HUES48 (cell line): ENCODE results near the gene CD300H.

ENCODE experiments used
- H3K27ac ChIP-seq: one replicate; pipeline ENCODE4 v1.7.0; 2013; ENCODE audit warnings: low read depth, low read length, inconsistent platforms
- H3K27me3 ChIP-seq: 2 replicates; pipeline ENCODE4 v1.6.1; 2013; ENCODE audit warnings: mild to moderate bottlenecking, low read length; ENCODE audit not compliant: control insufficient read depth, insufficient read depth
- H3K36me3 ChIP-seq: 2 replicates; pipeline ENCODE4 v1.6.1; 2013; ENCODE audit warnings: low read length; ENCODE audit not compliant: control insufficient read depth, insufficient read depth
- H3K4me1 ChIP-seq: 2 replicates; pipeline ENCODE4 v1.6.1; 2013; ENCODE audit warnings: mild to moderate bottlenecking, low read length; ENCODE audit not compliant: control insufficient read depth, insufficient read depth
- H3K4me3 ChIP-seq: 2 replicates; pipeline ENCODE4 v1.5.1; 2013; ENCODE audit warnings: mild to moderate bottlenecking, low read depth, low read length
- H3K9ac ChIP-seq: 2 replicates; pipeline ENCODE4 v1.6.1; 2013; ENCODE audit warnings: mild to moderate bottlenecking, low read depth, low read length, moderate library complexity
- H3K9me3 ChIP-seq: 2 replicates; pipeline ENCODE4 v1.6.1; 2013; ENCODE audit warnings: low read length; ENCODE audit not compliant: control insufficient read depth, insufficient read depth

Gene CD300H

DNA sequence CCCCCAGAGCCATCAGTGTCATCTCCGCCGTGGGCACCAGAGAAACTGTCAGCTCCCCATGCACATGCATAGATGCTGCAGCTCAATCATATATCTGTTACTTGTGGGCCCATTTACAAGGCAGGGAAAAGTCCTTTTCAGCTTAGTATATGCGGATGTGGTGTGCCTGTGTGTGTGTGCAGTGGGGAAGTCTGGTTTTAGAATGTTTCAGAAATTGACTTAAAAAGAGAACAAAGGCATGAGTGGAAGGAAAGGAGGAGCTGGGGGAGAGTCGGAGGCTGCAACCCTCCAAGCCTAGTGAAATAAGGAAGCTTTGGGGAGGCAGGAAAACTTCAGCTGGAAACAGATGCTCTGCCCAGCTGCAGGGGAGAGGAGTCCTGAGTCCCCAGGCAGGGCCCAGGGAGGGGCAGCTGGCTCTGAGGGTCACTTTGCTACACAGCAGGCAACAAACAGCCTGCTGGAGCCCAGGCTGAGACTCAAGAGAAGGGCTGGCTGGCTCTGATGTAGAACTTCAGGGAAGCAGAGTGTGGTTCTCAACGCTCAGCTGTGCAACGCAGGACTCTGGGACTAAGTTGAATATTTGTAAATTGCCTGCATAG, 35.8 kb upstream of the CD300H start:
- Histone ChIP-seq H3K9me3 (no peaks in the 10 kb centered on the region), H3K27ac (no peak overlapping the region), H3K27me3 (no peaks in the 10 kb centered on the region; the same call in none of the 2 replicates), H3K4me1 (0 out of 2 replicates have a peak, but pooled peaks cover 8% of the 10 kb centered on the region), H3K4me3 (no peak overlapping the region), H3K9ac (no peak overlapping the region), H3K36me3 (no peaks in the 10 kb centered on the region)

DNA sequence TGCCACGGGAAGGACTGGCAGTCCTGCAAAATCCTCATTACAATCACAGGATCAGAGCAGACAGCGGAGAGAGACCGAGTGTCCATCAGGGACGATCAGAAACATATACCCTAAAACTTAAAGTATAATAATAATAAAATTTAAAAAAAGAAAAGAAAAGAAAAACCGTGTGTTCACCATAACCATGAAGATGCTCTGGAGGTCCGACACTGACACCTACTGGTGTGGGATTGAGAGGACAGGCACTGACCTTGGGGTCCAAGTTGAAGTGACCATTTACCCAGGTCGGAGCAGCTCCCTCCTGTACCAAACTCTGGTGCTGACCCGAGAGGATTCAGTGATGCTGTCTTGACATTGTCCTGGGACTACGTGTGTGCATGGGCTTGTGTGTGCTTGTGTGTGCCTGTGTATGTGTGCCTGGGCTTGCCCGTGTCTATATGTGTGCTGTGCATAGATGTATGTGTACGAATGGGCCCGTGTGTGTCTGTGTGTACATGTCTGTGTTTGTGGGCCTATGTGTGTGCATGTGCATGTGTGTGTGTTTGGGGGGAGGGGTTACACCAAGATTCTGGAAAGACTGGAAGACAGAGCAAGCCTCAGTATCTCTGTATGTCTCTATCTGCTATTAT, 34.7 kb upstream of the CD300H start:
- Histone ChIP-seq H3K27ac (no peak overlapping the region), H3K9me3 (no peaks in the 10 kb centered on the region), H3K4me3 (no peak overlapping the region), H3K36me3 (no peaks in the 10 kb centered on the region), H3K27me3 (no peaks in the 10 kb centered on the region; the same call in 1 of the 2 replicates), H3K4me1 (0 out of 2 replicates have a peak, but pooled peaks cover 8% of the 10 kb centered on the region), H3K9ac (no peak overlapping the region)

DNA sequence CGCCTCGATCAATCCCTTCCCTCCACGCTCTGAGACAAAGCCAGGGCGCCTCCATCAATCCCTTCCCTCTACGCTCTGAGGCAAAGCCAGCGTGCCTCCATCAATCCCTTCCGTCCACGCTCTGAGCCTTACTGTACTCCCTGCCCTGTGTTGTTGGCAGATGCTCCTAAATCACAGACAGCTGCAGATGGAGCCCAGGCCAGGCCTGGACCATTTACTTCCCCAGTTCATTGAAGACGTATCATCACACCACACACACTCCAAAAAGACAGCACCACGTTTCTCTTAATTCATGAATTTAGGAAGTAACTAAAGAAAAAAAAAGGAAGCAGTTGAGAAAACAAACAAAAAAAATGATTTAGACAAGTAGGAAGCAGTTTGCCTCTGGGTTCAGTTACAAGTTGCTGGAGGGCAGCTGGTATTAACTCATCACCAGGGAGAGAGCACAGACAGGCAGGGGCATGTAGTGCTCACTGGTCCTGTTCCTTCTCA, 32.2 kb upstream of the CD300H start:
- 0 out of 2 replicates have a peak, but pooled peaks cover 8% of the 10 kb centered on the region for H3K4me1 ChIP-seq
- H3K27me3 ChIP-seq, result no peaks in the 10 kb centered on the region; the same call in 1 of the 2 replicates
- H3K27ac ChIP-seq, result no peak overlapping the region
- no peaks in the 10 kb centered on the region for H3K9me3 ChIP-seq
- no peak overlapping the region for H3K9ac ChIP-seq
- H3K36me3 ChIP-seq, result no peaks in the 10 kb centered on the region
- H3K4me3 ChIP-seq, result no peak overlapping the region

DNA sequence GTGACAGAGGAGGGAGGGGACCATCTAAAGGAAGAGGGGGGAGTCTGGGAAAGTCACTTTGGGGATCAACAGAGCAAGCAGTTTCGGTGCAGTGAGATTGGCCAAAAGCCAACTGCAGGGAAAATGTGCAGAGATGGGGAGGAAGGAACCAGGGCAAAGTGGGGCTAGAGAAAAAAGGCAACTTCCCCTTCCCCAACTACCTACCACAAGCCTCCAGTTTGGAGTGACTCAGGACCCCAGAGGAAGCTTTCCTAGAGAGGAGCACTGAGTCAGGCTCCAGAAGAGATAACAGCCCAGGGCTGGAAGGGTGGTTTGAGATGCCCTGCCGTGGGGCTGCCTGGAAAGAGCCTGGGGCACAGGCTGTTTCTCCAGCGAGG, 31.7 kb upstream of the CD300H start:
- 0 out of 2 replicates have a peak, but pooled peaks cover 8% of the 10 kb centered on the region for H3K4me1 ChIP-seq
- no peaks in the 10 kb centered on the region; the same call in 1 of the 2 replicates for H3K27me3 ChIP-seq
- H3K9ac ChIP-seq, result no peak overlapping the region
- H3K9me3 ChIP-seq, result no peaks in the 10 kb centered on the region
- no peaks in the 10 kb centered on the region for H3K36me3 ChIP-seq
- no peak overlapping the region for H3K27ac ChIP-seq
- no peak overlapping the region for H3K4me3 ChIP-seq

DNA sequence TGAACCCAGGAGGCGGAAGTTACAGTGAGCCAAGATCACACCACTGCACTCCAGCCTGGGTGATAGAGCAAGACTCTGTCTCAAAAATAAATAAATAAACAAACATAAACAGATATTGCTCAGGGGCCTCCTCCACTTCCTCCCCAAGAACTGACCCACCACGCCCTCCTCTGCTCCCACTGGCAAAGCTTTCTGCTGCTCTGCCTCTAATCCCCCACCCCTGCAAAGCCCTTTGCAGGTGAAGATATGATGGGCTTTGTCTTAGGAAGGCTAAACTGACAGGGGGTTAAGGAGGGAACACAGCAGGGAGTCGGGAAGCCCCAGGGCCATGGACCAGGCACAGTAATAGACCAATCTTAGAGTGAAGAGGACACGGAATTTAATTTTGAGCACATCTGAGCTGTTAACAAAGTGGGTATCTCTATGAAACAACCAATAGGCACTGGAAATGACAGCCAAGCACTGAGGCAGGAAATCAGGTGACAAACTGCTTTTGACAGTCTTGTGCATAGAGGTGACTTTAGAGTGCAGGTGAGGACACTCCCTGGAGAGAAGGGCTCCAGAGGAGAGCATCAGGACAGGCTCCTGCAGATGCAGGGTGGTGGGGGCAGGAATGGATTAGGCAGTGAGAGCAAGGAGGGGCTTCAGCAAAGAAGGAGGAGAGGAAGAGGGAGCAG, 31.2 kb upstream of the CD300H start:
- Histone ChIP-seq H3K27me3 (no peaks in the 10 kb centered on the region; the same call in 1 of the 2 replicates), H3K36me3 (no peaks in the 10 kb centered on the region), H3K4me3 (no peak overlapping the region), H3K4me1 (0 out of 2 replicates have a peak, but pooled peaks cover 8% of the 10 kb centered on the region), H3K27ac (no peak overlapping the region), H3K9me3 (no peaks in the 10 kb centered on the region), H3K9ac (no peak overlapping the region)

DNA sequence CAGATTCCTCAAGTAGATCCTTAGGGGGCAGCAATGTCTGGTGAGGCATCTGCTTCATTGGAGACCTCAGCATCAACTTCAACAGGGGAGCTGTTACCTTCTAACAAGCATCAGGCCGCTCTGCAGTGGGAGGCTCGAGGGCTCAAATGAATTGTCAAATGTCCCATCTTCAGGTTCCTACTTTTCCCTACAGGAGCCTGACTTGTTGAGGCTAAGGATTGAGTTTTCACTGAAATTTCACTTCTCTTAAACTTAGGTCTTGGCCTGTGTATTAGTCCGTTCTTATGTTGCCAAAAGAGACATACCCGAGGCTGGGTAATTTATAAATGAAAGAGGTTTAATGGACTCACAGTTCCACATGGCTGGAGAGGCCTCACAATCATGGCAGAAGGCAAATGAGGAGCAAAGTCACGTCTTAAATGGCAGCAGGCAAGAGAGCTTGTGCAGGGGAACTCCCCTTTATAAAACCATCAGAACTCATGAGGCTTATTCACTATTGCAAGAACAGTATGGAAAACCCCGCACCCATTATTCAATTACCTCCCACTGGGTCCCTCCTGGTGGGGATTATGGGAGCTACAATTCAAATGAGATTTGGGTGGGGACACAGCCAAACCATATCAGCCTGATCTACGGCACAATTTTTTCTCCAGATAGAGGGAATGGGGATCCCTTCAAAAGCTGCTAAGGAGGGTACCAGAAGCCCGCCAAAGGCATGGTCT, 29.9 kb upstream of the CD300H start:
- Histone ChIP-seq H3K9me3 (no peaks in the 10 kb centered on the region), H3K9ac (no peak overlapping the region), H3K36me3 (no peaks in the 10 kb centered on the region), H3K27ac (no peak overlapping the region), H3K27me3 (no peaks in the 10 kb centered on the region; the same call in 1 of the 2 replicates), H3K4me3 (no peak overlapping the region), H3K4me1 (0 out of 2 replicates have a peak, but pooled peaks cover 8% of the 10 kb centered on the region)

DNA sequence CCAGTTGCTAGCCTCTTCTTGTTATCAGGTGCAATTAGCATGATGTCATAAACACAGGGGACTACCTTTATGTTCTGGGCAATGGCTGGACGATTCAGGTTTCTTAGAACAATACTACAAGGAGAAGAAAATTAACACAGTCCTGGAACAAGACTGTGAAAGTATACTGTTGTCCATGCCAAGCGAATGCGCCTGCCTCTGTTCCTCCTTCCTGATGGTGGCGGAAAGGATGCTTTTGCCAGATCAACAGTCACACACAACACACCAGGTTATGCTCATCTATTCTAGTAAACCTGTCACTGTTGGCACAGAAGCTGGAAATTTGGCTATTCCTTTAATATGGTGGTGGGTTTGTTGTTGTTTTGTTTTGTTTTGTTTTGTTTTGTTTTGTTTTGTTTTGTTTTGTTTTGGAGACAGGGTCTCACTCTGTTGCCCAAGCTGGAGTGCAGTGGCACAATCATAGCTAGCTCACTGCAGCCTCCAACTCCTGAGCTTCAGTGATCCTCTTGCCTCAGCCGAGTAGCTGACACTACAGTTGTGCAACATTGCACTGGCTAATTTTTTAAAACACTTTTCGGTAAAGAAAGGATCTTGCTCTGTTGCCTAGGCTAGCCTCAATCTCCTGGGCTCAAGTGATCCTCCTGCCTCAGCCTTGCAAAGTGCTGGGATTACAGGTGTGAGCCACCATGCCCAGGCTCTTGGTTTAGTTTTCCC, 27.9 kb upstream of the CD300H start:
- no peak overlapping the region for H3K4me3 ChIP-seq
- no peak overlapping the region for H3K9ac ChIP-seq
- H3K36me3 ChIP-seq, result no peaks in the 10 kb centered on the region
- H3K4me1 ChIP-seq, result 0 out of 2 replicates have a peak, but pooled peaks cover 8% of the 10 kb centered on the region
- H3K9me3 ChIP-seq, result no peaks in the 10 kb centered on the region
- H3K27ac ChIP-seq, result no peak overlapping the region
- H3K27me3 ChIP-seq, result no peaks in the 10 kb centered on the region; the same call in 1 of the 2 replicates

DNA sequence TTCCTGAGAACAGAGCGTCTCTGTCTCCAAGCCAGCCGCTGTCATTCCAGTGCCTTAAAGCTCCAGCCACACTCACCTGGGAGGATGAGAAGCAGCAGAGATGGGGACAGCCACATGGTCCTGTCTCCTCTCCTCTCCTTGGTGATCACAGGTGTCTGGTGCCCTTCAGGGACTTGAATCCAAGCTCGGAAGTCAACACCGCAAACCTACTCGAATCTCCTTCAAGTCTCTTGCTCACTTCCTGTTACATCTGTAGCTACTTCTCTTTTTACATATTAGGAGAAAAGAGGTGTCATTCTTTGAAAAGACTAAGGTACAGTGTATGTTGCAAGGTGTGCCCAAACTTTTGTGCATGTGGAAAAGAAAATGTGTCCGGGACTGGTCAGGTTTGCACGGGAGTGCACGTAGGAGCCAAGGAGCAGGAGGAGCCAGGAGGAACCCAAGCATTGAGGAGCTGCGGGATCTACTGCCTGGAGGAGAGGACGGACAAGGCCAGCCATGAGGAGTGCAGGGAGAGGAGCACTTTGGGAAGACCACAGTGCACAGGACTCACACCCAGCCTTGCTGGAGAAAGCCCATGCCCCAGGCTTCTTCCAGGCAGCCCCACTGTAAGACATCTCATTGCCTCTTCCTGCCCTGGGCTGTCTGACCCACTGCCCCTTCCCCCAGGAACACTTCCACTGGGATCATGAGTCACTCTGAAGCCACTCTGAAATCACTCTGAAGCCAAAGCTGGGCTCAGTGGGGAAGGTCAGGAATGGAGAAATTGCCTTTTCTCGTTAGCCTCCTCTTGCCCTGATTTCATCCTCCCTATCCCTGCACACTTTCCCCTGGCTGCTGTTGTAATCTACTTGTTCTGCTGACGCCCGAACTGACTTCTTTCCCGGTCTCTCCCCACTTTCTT, 25.0 kb upstream of the CD300H start, which contains the start of gene CD300LD:
Gene CD300LD (minus strand): TSS at position 197 of the 904 bp plus-strand sequence. CDS start 81 bp downstream, at position 116.
- H3K4me3 ChIP-seq, result no peak within 1 kb of the TSS
- H3K9ac ChIP-seq, result no peak within 1 kb of the TSS
- H3K9me3 ChIP-seq, result no peaks in the 10 kb centered on the region
- H3K27ac ChIP-seq, result no peak within 1 kb of the TSS
- H3K27me3 ChIP-seq, result no peaks in the 10 kb centered on the region
- no peaks in the 10 kb centered on the region for H3K4me1 ChIP-seq
- H3K36me3 ChIP-seq, result no peaks in the 10 kb centered on the region

DNA sequence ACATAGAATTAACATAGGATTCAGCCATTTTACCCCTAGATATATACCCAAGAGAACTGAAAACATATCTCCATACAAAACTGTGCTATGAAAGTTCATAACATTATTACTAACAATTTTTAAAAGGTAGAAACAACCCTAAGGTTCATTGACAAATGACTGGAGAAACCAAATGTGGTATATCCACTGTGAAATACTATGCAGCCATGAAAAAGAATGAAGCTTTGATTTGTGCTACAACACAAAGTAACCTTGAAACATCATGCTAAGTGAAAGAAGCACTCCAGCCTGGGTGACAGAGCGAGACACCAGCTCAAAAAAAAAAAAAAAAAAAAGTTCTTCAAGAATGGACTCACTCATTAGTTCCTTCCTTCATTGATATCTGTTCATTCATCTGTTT, 24.2 kb upstream of the CD300H start:
- Histone ChIP-seq H3K36me3 (no peaks in the 10 kb centered on the region), H3K4me3 (no peak overlapping the region), H3K9ac (no peak overlapping the region), H3K27ac (no peak overlapping the region), H3K9me3 (no peaks in the 10 kb centered on the region), H3K27me3 (no peaks in the 10 kb centered on the region), H3K4me1 (no peaks in the 10 kb centered on the region)
